ENCODE data around the gene REX1BD.
"Not testable (repeated sequence)": the region's sequence is repeated elsewhere in the genome, so short reads cannot be mapped to it uniquely, and the experiment has no call there.

REX1BD gene

DNA sequence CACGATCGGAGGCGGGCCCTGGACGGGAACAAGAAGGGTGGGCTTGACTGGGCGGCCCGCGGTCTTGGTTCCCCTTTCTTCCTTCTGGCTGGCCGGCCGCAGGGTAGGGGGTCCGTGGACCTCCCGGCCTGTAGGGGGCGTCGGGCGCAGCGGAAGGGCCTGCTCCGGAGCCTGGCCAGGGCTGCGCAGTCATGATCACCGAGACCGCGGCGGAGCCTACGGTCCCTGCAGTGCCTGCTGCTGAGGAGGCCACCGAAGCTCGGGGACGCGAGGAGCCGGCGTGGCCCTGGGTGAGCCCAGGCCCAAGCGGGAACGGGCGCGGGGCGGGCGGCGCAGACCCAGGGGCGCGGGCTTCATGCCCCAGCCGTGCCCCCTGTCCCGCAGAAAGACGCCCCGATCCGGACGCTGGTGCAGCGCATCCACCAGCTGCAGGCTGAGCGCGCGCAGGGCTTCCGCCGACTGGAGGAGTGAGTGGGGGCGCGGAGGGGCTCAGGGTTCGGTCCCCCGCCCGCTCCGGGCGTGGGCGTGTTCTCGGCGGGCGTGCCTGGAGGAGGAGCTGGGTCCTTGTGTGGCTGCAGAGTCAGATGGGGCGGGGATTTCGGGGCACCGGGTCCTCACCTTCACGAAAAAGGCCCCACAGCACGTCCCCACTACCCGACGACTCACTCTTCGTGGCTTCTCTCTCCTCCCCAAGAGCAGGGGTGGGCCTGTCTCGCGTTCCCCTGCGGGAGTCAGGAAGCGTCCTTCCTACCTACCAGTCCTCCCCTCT is at the start of gene REX1BD:
TSS of gene REX1BD (plus strand) at position 188 of the 769 bp plus-strand sequence. CDS start at position 192, 4 bp downstream.
- H3K4me3 ChIP-seq (ENCODE audit: low read depth, low read length) = peak within 1 kb of the TSS; percentile 74
- H3K27ac ChIP-seq = peak within 1 kb of the TSS; percentile 88
- H3K36me3 ChIP-seq = peaks cover 18% of the 10 kb centered on the region
- TF ChIP-seq, protein P1, sequence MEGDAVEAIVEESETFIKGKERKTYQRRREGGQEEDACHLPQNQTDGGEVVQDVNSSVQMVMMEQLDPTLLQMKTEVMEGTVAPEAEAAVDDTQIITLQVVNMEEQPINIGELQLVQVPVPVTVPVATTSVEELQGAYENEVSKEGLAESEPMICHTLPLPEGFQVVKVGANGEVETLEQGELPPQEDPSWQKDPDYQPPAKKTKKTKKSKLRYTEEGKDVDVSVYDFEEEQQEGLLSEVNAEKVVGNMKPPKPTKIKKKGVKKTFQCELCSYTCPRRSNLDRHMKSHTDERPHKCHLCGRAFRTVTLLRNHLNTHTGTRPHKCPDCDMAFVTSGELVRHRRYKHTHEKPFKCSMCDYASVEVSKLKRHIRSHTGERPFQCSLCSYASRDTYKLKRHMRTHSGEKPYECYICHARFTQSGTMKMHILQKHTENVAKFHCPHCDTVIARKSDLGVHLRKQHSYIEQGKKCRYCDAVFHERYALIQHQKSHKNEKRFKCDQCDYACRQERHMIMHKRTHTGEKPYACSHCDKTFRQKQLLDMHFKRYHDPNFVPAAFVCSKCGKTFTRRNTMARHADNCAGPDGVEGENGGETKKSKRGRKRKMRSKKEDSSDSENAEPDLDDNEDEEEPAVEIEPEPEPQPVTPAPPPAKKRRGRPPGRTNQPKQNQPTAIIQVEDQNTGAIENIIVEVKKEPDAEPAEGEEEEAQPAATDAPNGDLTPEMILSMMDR (IDR thresholded peaks at IDR 0.05; ENCODE audit: low read depth, low read length) = peak; percentile 86
- H3K27me3 ChIP-seq (ENCODE audit: insufficient read depth, low read depth, severe bottlenecking) = no peaks in the 10 kb centered on the region
- no peaks in the 10 kb centered on the region for H3K9me3 ChIP-seq (ENCODE audit: severe bottlenecking)
- peak; percentile 90 for DNase-seq

DNA sequence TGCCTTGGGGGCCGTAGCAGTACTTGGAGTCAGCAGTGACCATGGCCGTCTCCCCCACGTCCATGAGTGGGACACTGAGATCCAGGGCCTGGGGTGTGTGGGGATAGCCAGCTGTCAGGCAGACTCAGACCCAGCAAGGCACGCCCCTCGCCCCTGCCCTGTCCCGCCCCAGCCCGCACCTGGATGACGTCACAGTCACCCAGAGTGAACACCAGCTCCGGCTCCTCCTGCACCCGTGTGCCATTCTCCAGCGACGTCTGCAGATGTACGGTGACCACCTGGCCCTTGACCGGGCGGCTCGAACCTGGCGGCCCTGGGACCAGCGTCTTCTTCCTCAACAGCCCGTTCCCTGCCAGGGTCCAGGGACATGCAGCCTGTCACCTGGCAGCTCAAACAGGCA is 49.2 kb upstream of the REX1BD start:
- Histone ChIP-seq H3K36me3 (peaks cover 52% of the 10 kb centered on the region), H3K9me3 (ENCODE audit: severe bottlenecking) (no peaks in the 10 kb centered on the region), H3K27me3 (ENCODE audit: insufficient read depth, low read depth, severe bottlenecking) (no peaks in the 10 kb centered on the region), H3K4me3 (ENCODE audit: low read depth, low read length) (no peak overlapping the region), H3K27ac (no peak overlapping the region)
- TF ChIP-seq, protein P1 (IDR thresholded peaks at IDR 0.05; ENCODE audit: low read depth, low read length) = no peak
- DNase-seq = no peak

DNA sequence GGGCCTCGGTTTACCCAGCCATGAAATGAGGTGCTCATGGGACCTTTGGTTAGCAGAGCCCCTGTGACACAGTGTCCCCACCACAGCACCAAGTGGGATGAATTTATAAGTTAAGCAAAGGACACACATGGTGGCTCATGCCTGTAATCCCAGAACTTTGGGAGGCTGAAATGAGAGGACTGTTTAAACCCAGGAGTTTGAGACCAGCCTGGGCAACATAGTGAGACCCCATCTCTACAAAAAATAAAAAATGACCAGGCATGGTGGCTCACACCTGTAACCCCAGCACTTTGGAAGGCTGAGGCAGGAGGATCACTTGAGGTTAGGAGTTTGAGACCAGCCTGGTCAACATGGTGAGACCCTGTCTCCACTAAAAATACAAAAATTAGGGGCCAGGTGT is 48.4 kb upstream of the REX1BD start:
- not testable (repeated sequence) for DNase-seq; H3K4me3 ChIP-seq (ENCODE audit: low read depth, low read length); H3K27me3 ChIP-seq (ENCODE audit: insufficient read depth, low read depth, severe bottlenecking); H3K27ac ChIP-seq; H3K9me3 ChIP-seq (ENCODE audit: severe bottlenecking)
- H3K36me3 ChIP-seq = peaks cover 49% of the 10 kb centered on the region

DNA sequence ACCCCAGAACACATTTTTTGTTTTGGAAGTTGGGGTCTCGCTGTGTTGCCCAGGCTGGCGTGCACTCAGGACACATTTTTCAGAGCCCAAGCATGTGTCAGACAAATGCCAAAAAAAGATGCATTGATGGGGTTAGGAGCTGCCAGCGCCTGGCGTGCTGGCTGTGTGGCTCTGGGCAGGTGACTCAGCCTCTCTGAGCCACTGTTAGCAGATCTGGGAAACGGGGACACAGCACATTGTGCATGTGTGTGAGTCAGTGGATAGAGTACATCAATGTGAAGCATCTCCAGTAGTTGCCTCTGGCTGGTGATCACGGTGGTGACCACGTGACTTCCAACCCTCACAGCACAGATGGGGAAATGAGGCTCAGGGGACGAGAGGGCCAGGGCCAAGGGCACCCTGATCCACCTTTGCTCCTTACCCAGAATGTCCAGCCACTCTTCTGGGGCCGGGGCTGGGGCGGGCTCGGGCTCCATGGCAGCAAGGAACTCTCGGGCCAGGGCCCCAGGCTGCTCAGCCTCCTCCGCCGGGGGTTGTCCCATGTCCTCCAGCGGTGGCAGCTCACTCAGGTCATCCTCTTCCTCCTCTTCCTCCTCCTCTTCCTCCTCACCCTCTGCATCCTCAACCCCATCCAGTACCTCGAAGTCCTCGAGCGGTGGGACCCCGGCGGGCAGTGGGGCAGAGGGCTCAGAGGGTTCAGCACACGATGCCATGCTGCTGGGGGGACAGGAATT is 47.2 kb upstream of the REX1BD start:
- Histone ChIP-seq H3K27me3 (ENCODE audit: insufficient read depth, low read depth, severe bottlenecking) (no peaks in the 10 kb centered on the region), H3K36me3 (peaks cover 41% of the 10 kb centered on the region), H3K9me3 (ENCODE audit: severe bottlenecking) (no peaks in the 10 kb centered on the region), H3K27ac (no peak overlapping the region), H3K4me3 (ENCODE audit: low read depth, low read length) (no peak overlapping the region)
- DNase-seq = no peak
- TF ChIP-seq, protein P1 (IDR thresholded peaks at IDR 0.05; ENCODE audit: low read depth, low read length) = no peak

DNA sequence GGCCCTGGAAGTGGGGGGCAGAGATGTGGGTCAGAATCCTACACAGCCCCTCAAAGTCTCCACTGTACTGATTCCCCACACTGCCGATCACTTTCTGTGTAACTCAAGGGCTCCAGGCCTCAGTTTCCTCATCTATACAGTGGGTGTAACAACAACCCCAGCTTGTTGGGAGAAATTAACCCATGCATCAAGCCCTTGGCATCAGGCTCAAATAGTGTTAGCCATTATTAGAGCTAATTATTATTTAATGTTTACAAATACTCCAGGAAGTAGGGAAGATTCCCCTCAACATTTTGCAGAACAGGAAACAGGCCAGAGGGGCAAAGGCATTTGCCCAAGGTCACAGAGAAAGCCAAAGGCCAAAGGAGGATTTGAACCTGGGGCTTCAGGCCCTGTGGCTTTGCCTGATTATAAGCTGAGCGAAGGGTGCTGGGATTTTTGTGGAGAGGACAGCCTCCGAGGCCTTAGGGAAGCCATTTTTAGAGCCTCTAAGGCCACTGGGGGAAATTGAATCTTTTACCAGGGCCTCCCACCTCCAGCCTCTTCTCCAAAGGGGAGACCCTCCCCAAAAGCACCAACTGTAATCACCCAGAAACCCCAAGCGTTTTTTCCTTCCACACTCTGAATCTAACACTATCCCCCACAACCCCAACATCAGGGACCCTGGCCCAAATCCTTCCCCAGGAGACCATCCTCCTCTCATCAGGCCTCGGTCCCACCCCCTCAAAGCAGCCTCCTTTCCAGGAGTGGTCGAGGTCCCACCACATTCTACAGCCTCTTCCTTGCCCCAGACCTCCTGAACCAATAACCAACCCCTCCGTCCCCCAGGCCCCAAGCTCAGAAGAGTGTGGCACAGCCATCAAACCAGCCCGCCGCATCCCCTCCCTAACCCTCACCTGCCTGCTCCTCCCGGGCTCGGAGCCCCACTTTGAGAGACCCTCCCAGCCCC is 46.3 kb upstream of the REX1BD start:
- H3K4me3 ChIP-seq (ENCODE audit: low read depth, low read length) = peak overlapping the region; percentile 59
- peak overlapping the region; percentile 53 for H3K27ac ChIP-seq
- DNase-seq = no peak
- H3K36me3 ChIP-seq = peaks cover 32% of the 10 kb centered on the region
- no peaks in the 10 kb centered on the region for H3K27me3 ChIP-seq (ENCODE audit: insufficient read depth, low read depth, severe bottlenecking)
- TF ChIP-seq, protein P1 (IDR thresholded peaks at IDR 0.05; ENCODE audit: low read depth, low read length) = no peak
- no peaks in the 10 kb centered on the region for H3K9me3 ChIP-seq (ENCODE audit: severe bottlenecking)
